Glutamatergic neuron (in vitro differentiated cells): ENCODE measurements around the gene FRMPD4. TPM values are rescaled to one million over a fixed set of nuclear protein-coding genes. Genes with fewer than 3 reads are reported as not detected.

Source experiments
- DNase-seq: peaks from one replicate; pipeline ENCODE4 v3.0.0; 2022
- H3K27ac Mint-ChIP-seq: one replicate; pipeline ENCODE4 v1.8.0; 2020; ENCODE audit warnings: mild to moderate bottlenecking, mixed read lengths, inconsistent platforms; ENCODE audit not compliant: unreplicated experiment
- H3K27me3 Mint-ChIP-seq: one replicate; pipeline ENCODE4 v1.8.0; 2020; ENCODE audit warnings: mild to moderate bottlenecking, moderate library complexity, mixed read lengths, inconsistent platforms; ENCODE audit not compliant: unreplicated experiment
- H3K36me3 Mint-ChIP-seq: one replicate; pipeline ENCODE4 v1.8.0; 2020; ENCODE audit warnings: mild to moderate bottlenecking, mixed read lengths, inconsistent platforms; ENCODE audit not compliant: unreplicated experiment
- H3K4me1 Mint-ChIP-seq: one replicate; pipeline ENCODE4 v1.8.0; 2020; ENCODE audit warnings: mild to moderate bottlenecking, low read depth, mixed read lengths, inconsistent platforms; ENCODE audit not compliant: unreplicated experiment
- H3K4me3 Mint-ChIP-seq: one replicate; pipeline ENCODE4 v1.8.0; 2020; ENCODE audit warnings: mild to moderate bottlenecking, mixed read lengths, inconsistent platforms; ENCODE audit not compliant: unreplicated experiment
- H3K9me3 Mint-ChIP-seq: one replicate; pipeline ENCODE4 v1.8.0; 2020; ENCODE audit warnings: mild to moderate bottlenecking, moderate library complexity, mixed read lengths, inconsistent platforms; ENCODE audit not compliant: unreplicated experiment
- total RNA-seq: library from RNA; stranded (reverse); fragmentation: NEBNext Ultra II Directional; extraction: Animal tissue kit (Norgen Biotek cat#: 25700); gene quantifications from one replicate; pipeline ENCODE4 v1.2.1, GENCODE V29; 2021; ENCODE audit not compliant: unreplicated experiment
- TF ChIP-seq, protein P1 (sequence below): fragments of 200-600 bp; sonication (generic); IDR thresholded peaks from one replicate; pipeline ENCODE4 v1.5.0; 2021; ENCODE audit not compliant: partially characterized antibody, unreplicated experiment

FRMPD4 gene
- total RNA-seq, 1 donor from 2014 or later: 6.2 TPM

DNA sequence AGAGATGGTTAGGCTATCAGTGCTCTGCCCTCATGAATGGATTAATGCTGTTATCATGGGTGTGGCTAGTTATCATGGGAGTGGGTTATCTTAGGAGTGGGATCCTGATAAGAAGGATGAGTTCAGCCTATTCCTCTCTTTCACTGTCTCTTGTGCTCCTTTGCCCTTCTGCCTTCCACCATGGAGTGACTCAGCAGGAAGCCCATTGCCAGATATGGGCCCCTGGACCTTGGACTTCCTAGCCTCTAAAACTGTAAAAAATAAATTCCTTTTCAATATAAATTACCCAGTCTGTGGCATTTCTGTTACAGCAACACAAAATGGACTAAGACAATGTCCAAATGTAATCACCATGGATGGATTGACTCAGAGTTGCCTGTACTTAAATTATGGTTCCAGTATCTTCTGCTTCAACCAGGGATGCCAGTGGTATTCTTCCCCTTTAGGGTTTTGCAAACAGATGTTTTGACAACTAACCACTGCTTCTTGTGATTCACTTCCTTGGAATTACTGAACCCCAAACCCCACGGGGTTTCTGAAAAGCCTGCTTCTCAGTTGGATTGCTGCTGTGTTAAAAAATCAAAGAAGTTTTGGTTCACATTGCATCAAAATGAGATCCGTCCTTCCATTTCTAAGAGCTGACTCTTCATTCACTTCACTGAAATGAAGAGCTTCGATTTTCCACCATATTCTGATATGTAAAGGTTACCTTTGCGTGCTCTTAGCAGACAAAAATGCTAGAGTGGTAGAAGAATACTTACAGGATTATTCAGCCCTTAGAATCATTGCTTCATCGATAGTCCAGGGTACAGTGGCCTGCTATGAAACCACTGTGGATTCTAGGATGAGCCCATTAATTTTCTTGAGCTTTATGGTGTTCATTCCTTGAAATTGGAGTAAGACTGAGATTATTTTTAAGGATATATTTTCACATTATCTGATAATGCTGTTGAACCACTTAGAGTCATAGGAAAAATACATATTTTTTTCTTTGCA lies 107.7 kb downstream of the FRMPD4 start:
- Mint-ChIP-seq H3K27me3 (no peaks in the 10 kb centered on the region), H3K4me3 (no peak overlapping the region), H3K27ac (no peak overlapping the region), H3K4me1 (no peaks in the 10 kb centered on the region), H3K9me3 (no peaks in the 10 kb centered on the region), H3K36me3 (no peaks in the 10 kb centered on the region)
- TF ChIP-seq, protein P1, sequence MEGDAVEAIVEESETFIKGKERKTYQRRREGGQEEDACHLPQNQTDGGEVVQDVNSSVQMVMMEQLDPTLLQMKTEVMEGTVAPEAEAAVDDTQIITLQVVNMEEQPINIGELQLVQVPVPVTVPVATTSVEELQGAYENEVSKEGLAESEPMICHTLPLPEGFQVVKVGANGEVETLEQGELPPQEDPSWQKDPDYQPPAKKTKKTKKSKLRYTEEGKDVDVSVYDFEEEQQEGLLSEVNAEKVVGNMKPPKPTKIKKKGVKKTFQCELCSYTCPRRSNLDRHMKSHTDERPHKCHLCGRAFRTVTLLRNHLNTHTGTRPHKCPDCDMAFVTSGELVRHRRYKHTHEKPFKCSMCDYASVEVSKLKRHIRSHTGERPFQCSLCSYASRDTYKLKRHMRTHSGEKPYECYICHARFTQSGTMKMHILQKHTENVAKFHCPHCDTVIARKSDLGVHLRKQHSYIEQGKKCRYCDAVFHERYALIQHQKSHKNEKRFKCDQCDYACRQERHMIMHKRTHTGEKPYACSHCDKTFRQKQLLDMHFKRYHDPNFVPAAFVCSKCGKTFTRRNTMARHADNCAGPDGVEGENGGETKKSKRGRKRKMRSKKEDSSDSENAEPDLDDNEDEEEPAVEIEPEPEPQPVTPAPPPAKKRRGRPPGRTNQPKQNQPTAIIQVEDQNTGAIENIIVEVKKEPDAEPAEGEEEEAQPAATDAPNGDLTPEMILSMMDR: no peak
- DNase-seq: no peak

DNA sequence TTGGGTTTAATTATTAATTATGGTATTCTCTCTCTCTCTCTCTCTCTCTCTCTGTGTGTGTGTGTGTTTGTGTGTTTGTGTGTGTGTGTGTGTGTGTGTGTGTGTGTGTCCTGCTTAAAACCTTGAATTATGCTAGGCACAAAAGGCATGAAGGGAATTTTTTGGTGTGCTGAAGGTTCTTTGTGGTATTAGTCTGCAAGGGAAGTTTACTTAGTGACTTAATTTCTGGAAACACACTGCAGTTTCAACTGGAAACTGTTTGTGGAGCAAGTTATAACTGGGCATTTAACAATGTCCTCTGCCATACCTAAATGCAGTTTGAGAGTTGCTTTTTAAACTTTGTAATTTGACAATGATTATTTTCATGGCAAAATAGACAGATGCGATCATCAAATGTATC lies 111.7 kb downstream of the FRMPD4 start:
- H3K27ac Mint-ChIP-seq: no peak overlapping the region
- H3K27me3 Mint-ChIP-seq: no peaks in the 10 kb centered on the region
- H3K9me3 Mint-ChIP-seq: peaks cover 2% of the 10 kb centered on the region
- TF ChIP-seq, protein P1: no peak
- no peaks in the 10 kb centered on the region for H3K36me3 Mint-ChIP-seq
- DNase-seq: no peak
- no peak overlapping the region for H3K4me3 Mint-ChIP-seq
- H3K4me1 Mint-ChIP-seq: no peaks in the 10 kb centered on the region

DNA sequence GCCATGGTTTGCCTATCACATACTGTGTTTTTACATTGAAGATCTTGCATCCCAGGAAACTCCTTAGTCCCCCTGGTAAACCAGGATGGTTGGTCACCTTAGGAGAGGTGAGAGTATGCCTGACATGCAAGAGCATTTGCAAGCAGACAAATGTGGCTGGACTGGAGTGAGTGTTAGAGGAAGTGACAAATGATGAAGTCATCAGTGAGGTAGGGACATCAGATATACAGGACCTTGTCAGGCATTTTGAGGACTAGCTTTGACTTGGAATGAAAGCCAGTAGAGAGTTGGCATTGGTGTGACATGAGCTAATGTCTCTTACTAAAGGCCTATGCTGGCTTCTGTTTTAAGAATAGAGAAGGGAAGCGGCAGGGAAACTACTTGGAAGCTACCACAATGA lies 124.9 kb downstream of the FRMPD4 start:
- Mint-ChIP-seq H3K9me3 (peaks cover 4% of the 10 kb centered on the region), H3K27ac (no peak overlapping the region), H3K4me3 (no peak overlapping the region), H3K27me3 (no peaks in the 10 kb centered on the region), H3K4me1 (no peaks in the 10 kb centered on the region), H3K36me3 (no peaks in the 10 kb centered on the region)
- DNase-seq: no peak
- TF ChIP-seq, protein P1: no peak

DNA sequence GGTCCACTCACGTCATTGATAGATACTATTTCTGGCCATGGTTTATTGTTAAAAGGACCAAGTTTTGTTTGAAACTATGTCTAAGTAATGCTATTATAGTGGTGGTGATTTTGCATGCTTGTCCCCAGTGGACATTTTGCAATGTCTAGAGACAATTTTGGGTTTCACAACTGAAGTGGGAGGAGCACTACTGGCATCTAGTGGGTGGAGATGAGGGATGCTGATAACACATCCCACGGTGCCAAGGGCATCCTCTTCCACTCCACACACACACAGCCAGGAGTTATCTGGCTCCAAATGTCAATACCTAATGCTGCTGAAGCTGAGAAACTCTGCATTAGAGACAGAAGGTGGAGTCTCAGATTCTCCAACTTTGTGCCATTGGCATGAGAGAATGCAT lies 131.2 kb downstream of the FRMPD4 start:
- Mint-ChIP-seq H3K27me3 (no peaks in the 10 kb centered on the region), H3K9me3 (no peaks in the 10 kb centered on the region), H3K4me1 (no peaks in the 10 kb centered on the region), H3K36me3 (no peaks in the 10 kb centered on the region), H3K4me3 (no peak overlapping the region), H3K27ac (no peak overlapping the region)
- TF ChIP-seq, protein P1: no peak
- no peak for DNase-seq

DNA sequence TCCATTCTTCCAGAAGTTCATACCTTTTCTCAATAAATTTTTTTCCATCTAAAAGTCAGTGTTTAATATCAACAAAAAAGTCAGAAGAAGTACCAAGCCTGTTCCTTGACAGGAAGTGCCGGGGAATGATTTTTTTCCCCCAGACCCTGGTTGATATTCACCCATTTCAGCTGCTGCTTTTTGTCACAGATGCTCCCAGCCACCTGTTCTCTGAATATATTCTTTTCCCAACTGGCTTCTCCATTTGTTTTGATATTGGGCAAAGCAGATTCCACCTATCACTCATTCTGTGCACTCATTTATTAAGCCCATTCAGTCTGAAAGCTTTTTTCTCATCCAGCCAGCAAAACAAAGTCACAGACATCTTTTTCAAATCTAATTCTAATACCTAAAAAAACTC lies 139.9 kb downstream of the FRMPD4 start:
- peaks cover 2% of the 10 kb centered on the region for H3K4me1 Mint-ChIP-seq
- peak overlapping the region; percentile 43 for H3K27ac Mint-ChIP-seq
- no peaks in the 10 kb centered on the region for H3K9me3 Mint-ChIP-seq
- TF ChIP-seq, protein P1: no peak
- peaks cover 4% of the 10 kb centered on the region for H3K36me3 Mint-ChIP-seq
- peaks cover 2% of the 10 kb centered on the region for H3K27me3 Mint-ChIP-seq
- DNase-seq: no peak
- no peak overlapping the region for H3K4me3 Mint-ChIP-seq
